ENCODE data around the gene TOP2A. TPM values are rescaled to one million over a fixed set of nuclear protein-coding genes. Genes with fewer than 3 reads are reported as not detected.

Gene TOP2A
- total RNA-seq, 1 experiment from 2014 or later, result 230 TPM

DNA sequence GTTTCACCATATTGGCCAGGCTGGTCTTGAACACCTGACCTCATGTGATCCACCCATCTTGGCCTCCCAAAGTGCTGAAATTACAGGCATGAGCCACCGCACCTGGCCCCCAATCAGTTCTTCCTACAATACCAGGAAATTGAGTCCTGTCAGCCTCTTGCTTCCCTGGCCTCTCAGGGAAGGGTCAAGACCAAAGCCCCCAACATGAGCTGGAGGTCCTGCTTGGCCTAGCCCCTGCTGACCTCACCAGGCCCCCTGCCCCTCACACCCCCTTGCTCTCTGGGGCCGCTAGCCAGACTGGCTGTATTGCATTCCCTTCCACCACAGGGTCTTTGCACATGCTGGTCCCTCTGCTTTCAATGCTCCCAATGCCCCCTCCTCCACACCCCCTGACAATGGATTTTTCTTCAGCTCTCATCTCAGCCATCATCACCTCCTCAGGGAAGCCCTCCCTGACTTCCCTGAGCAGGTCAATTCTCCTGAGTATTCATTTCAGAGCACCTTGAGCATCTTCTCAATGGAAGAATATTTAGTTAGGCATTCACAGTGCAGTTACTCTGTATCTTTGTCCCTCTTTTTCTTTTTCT, 49.7 kb upstream of the TOP2A start:
- H3K4me2 ChIP-seq (ENCODE audit: insufficient read depth, insufficient read length, low read length), result no peak overlapping the region
- no peaks in the 10 kb centered on the region for H4K20me1 ChIP-seq (ENCODE audit: control insufficient read depth, insufficient read depth, insufficient read length)
- H3K4ac ChIP-seq (ENCODE audit: low read depth, low read length), result no peak overlapping the region
- no peak overlapping the region for H3K56ac ChIP-seq (ENCODE audit: insufficient read length, low read depth, low read length)
- H3K79me2 ChIP-seq (ENCODE audit: insufficient read depth, low read length), result no peaks in the 10 kb centered on the region
- H3K9me3 Mint-ChIP-seq, result peaks cover 10 to 13% of the 10 kb centered on the region in 2 experiments
- no peaks in the 10 kb centered on the region for H3K23me2 ChIP-seq (ENCODE audit: insufficient read length, low read depth, low read length, poor library complexity, severe bottlenecking)
- H2BK12ac ChIP-seq (ENCODE audit: insufficient read length, low read depth, low read length), result no peak overlapping the region
- no peak overlapping the region for H2AFZ ChIP-seq (ENCODE audit: low read length)
- H3K27ac ChIP-seq (ENCODE audit: insufficient read length, low read depth, low read length), result no peak overlapping the region
- no peak overlapping the region for H3K4me3 Mint-ChIP-seq
- peaks cover 0 to 10% (median 2%) of the 10 kb centered on the region in 3 experiments; a peak in 5 of 7 replicates for H3K36me3 Mint-ChIP-seq (ENCODE audit: insufficient read depth in 1 of 3, low read depth in 3 of 3)
- no peak overlapping the region for H4K8ac ChIP-seq (replicated peaks; ENCODE audit: insufficient read length, low read depth, low read length)
- no peak overlapping the region for H3K27ac Mint-ChIP-seq
- no peak overlapping the region for H3K23ac ChIP-seq (ENCODE audit: insufficient read length, low read depth, low read length)
- TF ChIP-seq CTCF (conservative IDR thresholded peaks at IDR 0.05), result no peak
- H2BK120ac ChIP-seq (ENCODE audit: low read depth, low read length, poor library complexity, severe bottlenecking), result no peak overlapping the region
- no peaks in the 10 kb centered on the region for H3K9me3 ChIP-seq (ENCODE audit: control insufficient read depth, low read depth, low read length)
- H3K79me1 ChIP-seq (ENCODE audit: insufficient read depth, low read depth, low read length, poor library complexity, severe bottlenecking), result no peaks in the 10 kb centered on the region
- H3K27me3 Mint-ChIP-seq (ENCODE audit: low read depth), result peaks cover 3% of the 10 kb centered on the region; the same call in 1 of the 2 replicates
- H2BK5ac ChIP-seq (ENCODE audit: insufficient read length, low read length), result no peak overlapping the region
- H2BK20ac ChIP-seq (ENCODE audit: low read depth, low read length, poor library complexity, severe bottlenecking), result no peak overlapping the region
- DNase-seq, result no peak
- no peak overlapping the region for H4K5ac ChIP-seq (ENCODE audit: insufficient read length, low read depth, low read length)
- H3K14ac ChIP-seq (ENCODE audit: insufficient read depth, low read length), result no peak overlapping the region
- H2AK5ac ChIP-seq (ENCODE audit: insufficient read length, low read length), result no peak overlapping the region
- H2BK15ac ChIP-seq (ENCODE audit: low read depth, low read length), result no peak overlapping the region
- no peak overlapping the region for H4K91ac ChIP-seq (ENCODE audit: insufficient read length, low read depth, low read length)
- peaks cover 3% of the 10 kb centered on the region; the same call in 1 of the 2 replicates for H3K4me1 ChIP-seq (ENCODE audit: insufficient read depth, low read length)
- no peak overlapping the region for H3K18ac ChIP-seq (ENCODE audit: insufficient read length, low read depth, low read length)
- H3K9ac ChIP-seq (ENCODE audit: extremely low read depth, insufficient read length, low read length), result no peak overlapping the region
- peaks cover 36 to 46% of the 10 kb centered on the region in 2 experiments for H3K4me1 Mint-ChIP-seq
- H3T11ph ChIP-seq (ENCODE audit: low read length), result no peak overlapping the region
- no CpG with 5 or more reads among the region's 2 CpGs for WGBS (ENCODE audit: extremely low coverage, insufficient read length, low lambda C conversion rate)
- H3K27me3 ChIP-seq (ENCODE audit: insufficient read depth, low read length), result no peaks in the 10 kb centered on the region
